ENCODE results near the gene GDF2. TPM values are rescaled to one million over a fixed set of nuclear protein-coding genes. Genes with fewer than 3 reads are reported as not detected.

GDF2 gene
- total RNA-seq, 1 experiment from 2014 or later = not detected

DNA sequence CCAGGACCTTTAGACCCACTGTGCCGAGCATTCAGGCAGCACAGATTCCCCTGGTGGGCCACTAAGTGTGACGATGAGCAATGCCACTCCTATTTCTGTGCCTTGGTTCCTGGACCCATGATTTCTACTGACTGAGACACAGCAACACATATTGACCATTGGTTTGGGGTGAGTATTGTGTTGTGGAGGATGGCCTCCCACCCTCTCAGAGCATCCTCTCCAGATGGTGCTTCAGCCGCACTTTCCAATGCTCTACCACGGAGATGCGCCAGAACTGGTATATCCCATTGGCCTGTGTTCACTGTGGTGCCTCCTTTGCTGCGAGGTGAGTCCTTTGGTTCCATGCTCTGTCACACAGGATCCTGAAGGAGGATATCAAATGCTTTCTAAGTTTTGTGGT lies 32.3 kb upstream of the GDF2 start:
- DNase-seq = no peak
- no peaks in the 10 kb centered on the region for H3K9me3 Mint-ChIP-seq (ENCODE audit: unreplicated experiment)
- no peak overlapping the region for H3K27ac Mint-ChIP-seq (ENCODE audit: unreplicated experiment)
- no peak overlapping the region for H3K4me3 Mint-ChIP-seq (ENCODE audit: unreplicated experiment)
- no peaks in the 10 kb centered on the region for H3K4me1 Mint-ChIP-seq (ENCODE audit: low read depth, unreplicated experiment)
- no peaks in the 10 kb centered on the region for H3K9me3 ChIP-seq
- H3K4me1 ChIP-seq = no peaks in the 10 kb centered on the region
- peaks cover 43% of the 10 kb centered on the region for H3K27me3 Mint-ChIP-seq (ENCODE audit: insufficient read depth, unreplicated experiment)
- ChIA-PET POLR2A (no interaction called here), CTCF (no interaction called here)
- no peaks in the 10 kb centered on the region for H3K36me3 ChIP-seq (ENCODE audit: control insufficient read depth, insufficient read depth, low read length)
- no TSS peak for BruUV-seq (replicated peaks)
- H3K36me3 Mint-ChIP-seq (ENCODE audit: insufficient read depth, unreplicated experiment) = no peaks in the 10 kb centered on the region
- H3K27me3 ChIP-seq (replicated peaks; ENCODE audit: control insufficient read depth, insufficient read depth, low read length) = peaks cover 3% of the 10 kb centered on the region
- intact Hi-C loops (cut with micrococcal nuclease; ENCODE audit: unreplicated experiment) = no loop called here
- TF ChIP-seq, protein P1, sequence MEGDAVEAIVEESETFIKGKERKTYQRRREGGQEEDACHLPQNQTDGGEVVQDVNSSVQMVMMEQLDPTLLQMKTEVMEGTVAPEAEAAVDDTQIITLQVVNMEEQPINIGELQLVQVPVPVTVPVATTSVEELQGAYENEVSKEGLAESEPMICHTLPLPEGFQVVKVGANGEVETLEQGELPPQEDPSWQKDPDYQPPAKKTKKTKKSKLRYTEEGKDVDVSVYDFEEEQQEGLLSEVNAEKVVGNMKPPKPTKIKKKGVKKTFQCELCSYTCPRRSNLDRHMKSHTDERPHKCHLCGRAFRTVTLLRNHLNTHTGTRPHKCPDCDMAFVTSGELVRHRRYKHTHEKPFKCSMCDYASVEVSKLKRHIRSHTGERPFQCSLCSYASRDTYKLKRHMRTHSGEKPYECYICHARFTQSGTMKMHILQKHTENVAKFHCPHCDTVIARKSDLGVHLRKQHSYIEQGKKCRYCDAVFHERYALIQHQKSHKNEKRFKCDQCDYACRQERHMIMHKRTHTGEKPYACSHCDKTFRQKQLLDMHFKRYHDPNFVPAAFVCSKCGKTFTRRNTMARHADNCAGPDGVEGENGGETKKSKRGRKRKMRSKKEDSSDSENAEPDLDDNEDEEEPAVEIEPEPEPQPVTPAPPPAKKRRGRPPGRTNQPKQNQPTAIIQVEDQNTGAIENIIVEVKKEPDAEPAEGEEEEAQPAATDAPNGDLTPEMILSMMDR (IDR thresholded peaks at IDR 0.05; ENCODE audit: insufficient read depth in 1 of 2, low read depth in 1 of 2, low read length in 1 of 2, severe bottlenecking in 1 of 2, unreplicated experiment in 1 of 2) = no peak
- no peak overlapping the region for H3K4me3 ChIP-seq (ENCODE audit: low read depth, low read length)

DNA sequence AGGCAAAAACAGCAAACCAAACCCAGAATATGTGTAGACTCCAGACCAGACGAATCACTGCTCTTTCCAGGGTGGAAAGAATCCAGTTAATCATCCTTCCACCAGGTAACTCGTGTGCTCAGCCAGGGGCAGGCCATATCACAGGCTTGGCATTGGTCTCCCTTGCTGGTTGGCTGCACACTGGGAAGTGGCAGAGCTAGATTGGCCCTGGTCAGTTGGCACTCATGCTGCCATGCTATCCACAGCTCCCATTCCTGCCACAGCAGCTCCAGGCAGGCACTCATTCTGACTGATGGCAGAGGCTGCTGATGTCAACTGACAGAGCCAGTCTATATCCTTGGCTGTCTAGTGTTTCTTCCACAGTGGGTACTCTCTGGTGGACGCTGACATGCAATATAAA lies 31.9 kb upstream of the GDF2 start:
- H3K4me3 Mint-ChIP-seq (ENCODE audit: unreplicated experiment) = no peak overlapping the region
- TF ChIP-seq, protein P1 (IDR thresholded peaks at IDR 0.05; ENCODE audit: insufficient read depth in 1 of 2, low read depth in 1 of 2, low read length in 1 of 2, severe bottlenecking in 1 of 2, unreplicated experiment in 1 of 2) = no peak
- POLR2A ChIA-PET = no interaction called here
- no peaks in the 10 kb centered on the region for H3K36me3 ChIP-seq (ENCODE audit: control insufficient read depth, insufficient read depth, low read length)
- no peak overlapping the region for H3K27ac Mint-ChIP-seq (ENCODE audit: unreplicated experiment)
- peaks cover 44% of the 10 kb centered on the region for H3K27me3 Mint-ChIP-seq (ENCODE audit: insufficient read depth, unreplicated experiment)
- no peaks in the 10 kb centered on the region for H3K9me3 Mint-ChIP-seq (ENCODE audit: unreplicated experiment)
- no TSS peak for BruUV-seq (replicated peaks)
- no peaks in the 10 kb centered on the region for H3K9me3 ChIP-seq
- peaks cover 3% of the 10 kb centered on the region for H3K27me3 ChIP-seq (replicated peaks; ENCODE audit: control insufficient read depth, insufficient read depth, low read length)
- no peaks in the 10 kb centered on the region for H3K4me1 Mint-ChIP-seq (ENCODE audit: low read depth, unreplicated experiment)
- no peak overlapping the region for H3K4me3 ChIP-seq (ENCODE audit: low read depth, low read length)
- intact Hi-C loops (cut with micrococcal nuclease; ENCODE audit: unreplicated experiment) = no loop called here
- CTCF ChIA-PET = interaction anchor here (1.0 kb wide), 1 partner anchor 243 kb away, joined by 4 read pairs; no protein-coding TSS in a partner anchor
- no peaks in the 10 kb centered on the region for H3K4me1 ChIP-seq
- no peaks in the 10 kb centered on the region for H3K36me3 Mint-ChIP-seq (ENCODE audit: insufficient read depth, unreplicated experiment)
- DNase-seq = no peak

DNA sequence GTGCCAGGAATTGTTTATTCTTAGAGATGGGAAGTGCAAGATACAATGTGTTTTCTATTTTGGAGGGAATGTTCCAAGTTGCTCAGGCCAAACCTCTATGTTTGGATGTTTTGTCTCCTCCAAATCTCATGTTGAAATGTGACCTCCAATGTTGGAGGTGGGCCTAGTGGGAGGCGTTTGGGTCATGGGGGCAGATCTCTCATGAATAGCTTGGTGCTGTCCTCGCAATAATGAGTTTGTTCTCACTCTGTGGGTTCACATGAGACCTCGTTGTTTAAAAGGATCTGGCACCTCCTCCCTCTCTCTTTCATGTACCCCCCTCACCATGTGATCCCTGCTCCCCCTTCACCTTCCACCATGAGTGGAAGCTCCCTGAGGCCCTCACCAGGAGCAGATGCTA lies 30.6 kb upstream of the GDF2 start:
- no peaks in the 10 kb centered on the region for H3K36me3 ChIP-seq (ENCODE audit: control insufficient read depth, insufficient read depth, low read length)
- Mint-ChIP-seq H3K36me3 (ENCODE audit: insufficient read depth, unreplicated experiment) (no peaks in the 10 kb centered on the region), H3K27me3 (ENCODE audit: insufficient read depth, unreplicated experiment) (peaks cover 41% of the 10 kb centered on the region), H3K27ac (ENCODE audit: unreplicated experiment) (no peak overlapping the region), H3K4me1 (ENCODE audit: low read depth, unreplicated experiment) (no peaks in the 10 kb centered on the region), H3K4me3 (ENCODE audit: unreplicated experiment) (no peak overlapping the region), H3K9me3 (ENCODE audit: unreplicated experiment) (no peaks in the 10 kb centered on the region)
- H3K4me1 ChIP-seq = no peaks in the 10 kb centered on the region
- no peak overlapping the region for H3K4me3 ChIP-seq (ENCODE audit: low read depth, low read length)
- H3K27me3 ChIP-seq (replicated peaks; ENCODE audit: control insufficient read depth, insufficient read depth, low read length) = peaks cover 3% of the 10 kb centered on the region
- TF ChIP-seq, protein P1 (IDR thresholded peaks at IDR 0.05; ENCODE audit: insufficient read depth in 1 of 2, low read depth in 1 of 2, low read length in 1 of 2, severe bottlenecking in 1 of 2, unreplicated experiment in 1 of 2) = no peak
- no peak for DNase-seq
- ChIA-PET POLR2A (no interaction called here), CTCF (no interaction called here)
- no peaks in the 10 kb centered on the region for H3K9me3 ChIP-seq
- intact Hi-C loops (cut with micrococcal nuclease; ENCODE audit: unreplicated experiment) = no loop called here
- no TSS peak for BruUV-seq (replicated peaks)
